Vagina (tissue), 2 donors: Measurements from ENCODE around the gene NCOR2.

ENCODE experiments used
- CTCF ChIP-seq, 3 experiments: fragments of 450-650 bp in 2 of 3; fragments of 200-600 bp in 1 of 3; sonication (generic) in 1 of 3; IDR thresholded peaks; one replicate each; pipeline ENCODE4 v1.5.1; 2017 to 2019; ENCODE audit warnings: antibody characterized with exemption in 3 of 3, mild to moderate bottlenecking in 2 of 3, moderate library complexity in 2 of 3
- POLR2A ChIP-seq, 2 donors: fragments of 450-650 bp; IDR thresholded peaks; one replicate each; pipeline ENCODE4 v1.6.1; 2017; ENCODE audit warnings: antibody characterized with exemption in 2 of 2, mild to moderate bottlenecking in 2 of 2, moderate library complexity in 2 of 2

GRCh38 chr12:124567673-124568373, 411 bp upstream of the NCOR2 start:
- TF ChIP-seq CTCF (IDR thresholded peaks at IDR 0.05) (no peak), POLR2A (IDR thresholded peaks at IDR 0.05) (no peak)
